Neuron (in vitro differentiated cells): ENCODE measurements around the gene JPH3.

Experiments
- H2AFZ ChIP-seq: one replicate; pipeline ENCODE4 v1.6.1; 2013; ENCODE audit warnings: low read depth, mild to moderate bottlenecking, inconsistent platforms, low read length, moderate library complexity
- H3K27me3 ChIP-seq: one replicate; pipeline ENCODE4 v1.6.1; 2013; ENCODE audit warnings: low read length; ENCODE audit not compliant: insufficient read depth
- H3K36me3 ChIP-seq: one replicate; pipeline ENCODE4 v1.6.1; 2013; ENCODE audit warnings: low read length; ENCODE audit not compliant: insufficient read depth
- H3K4me1 ChIP-seq: one replicate; pipeline ENCODE4 v1.6.1; 2013; ENCODE audit warnings: low read length; ENCODE audit not compliant: insufficient read depth
- H3K4me3 ChIP-seq: 2 replicates; pipeline ENCODE4 v1.5.1; 2013; ENCODE audit warnings: mild to moderate bottlenecking, low read length, moderate library complexity
- H3K9me3 ChIP-seq: one replicate; pipeline ENCODE4 v1.6.1; 2013; ENCODE audit warnings: low read length

The JPH3 gene

DNA sequence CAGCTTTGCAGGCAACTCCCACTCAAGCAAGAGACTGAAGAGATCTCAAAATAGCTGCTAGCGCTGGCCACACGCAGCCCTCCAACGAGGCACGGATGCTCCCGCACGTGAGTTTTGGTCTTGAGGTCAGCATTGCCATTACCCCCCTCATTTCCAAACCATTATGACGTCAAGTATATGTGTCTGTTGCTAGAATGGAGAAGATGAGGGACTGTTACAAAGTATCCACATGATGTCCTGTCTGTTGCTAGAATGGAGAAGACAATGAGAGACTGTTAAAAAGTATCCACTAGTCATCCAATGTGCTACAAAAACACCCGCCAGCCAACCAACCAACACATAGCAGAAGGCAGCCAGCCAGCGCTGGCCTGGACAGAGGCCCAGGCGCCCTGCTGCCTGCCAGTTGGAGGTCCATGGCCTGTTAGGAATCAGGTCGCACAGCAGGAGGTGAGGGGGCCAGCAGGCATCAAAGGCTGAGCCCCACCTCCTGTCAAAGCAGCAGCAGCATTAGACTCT lies 138.7 kb downstream of the JPH3 start:
- peaks cover 5% of the 10 kb centered on the region for H3K9me3 ChIP-seq
- peaks cover 34% of the 10 kb centered on the region for H3K36me3 ChIP-seq
- H3K27me3 ChIP-seq, result no peaks in the 10 kb centered on the region
- H3K4me1 ChIP-seq, result no peaks in the 10 kb centered on the region
- H2AFZ ChIP-seq, result no peak overlapping the region
- H3K4me3 ChIP-seq, result no peak overlapping the region

DNA sequence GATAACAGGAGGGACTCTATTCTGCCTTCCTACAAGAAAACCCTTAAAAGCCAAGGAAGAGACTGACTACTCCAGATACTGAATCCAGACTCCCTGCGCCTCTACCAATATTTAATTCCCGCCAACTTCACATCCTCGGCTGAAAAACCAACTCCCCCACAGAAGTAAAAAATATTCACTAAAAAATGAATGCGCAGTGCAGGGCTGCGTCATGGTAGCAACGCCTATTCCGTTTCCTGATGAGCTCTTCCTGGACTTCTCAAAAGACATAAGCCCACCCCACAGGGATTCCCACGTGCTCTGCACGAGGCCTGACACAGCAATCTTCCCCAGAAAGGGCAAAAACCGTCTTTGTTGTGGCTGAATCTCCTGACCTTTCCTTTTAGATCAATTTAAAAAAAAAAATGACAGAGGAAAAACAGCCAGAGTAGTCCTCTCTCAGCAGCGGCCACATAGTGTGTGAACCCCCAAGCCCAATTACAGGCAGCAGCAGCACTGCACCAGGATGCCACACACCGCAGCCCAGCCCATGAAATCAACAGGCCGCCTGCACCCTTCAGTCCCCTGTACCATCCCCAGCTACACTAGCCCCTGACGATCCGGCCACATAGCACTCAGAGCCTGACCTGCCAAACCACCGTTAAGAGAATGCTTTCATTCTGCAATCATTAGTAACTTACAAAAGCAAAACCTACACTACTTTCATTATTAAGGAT lies 139.6 kb downstream of the JPH3 start:
- Histone ChIP-seq H2AFZ (no peak overlapping the region), H3K4me1 (no peaks in the 10 kb centered on the region), H3K36me3 (peaks cover 41% of the 10 kb centered on the region), H3K27me3 (no peaks in the 10 kb centered on the region), H3K4me3 (no peak overlapping the region), H3K9me3 (peaks cover 5% of the 10 kb centered on the region)

DNA sequence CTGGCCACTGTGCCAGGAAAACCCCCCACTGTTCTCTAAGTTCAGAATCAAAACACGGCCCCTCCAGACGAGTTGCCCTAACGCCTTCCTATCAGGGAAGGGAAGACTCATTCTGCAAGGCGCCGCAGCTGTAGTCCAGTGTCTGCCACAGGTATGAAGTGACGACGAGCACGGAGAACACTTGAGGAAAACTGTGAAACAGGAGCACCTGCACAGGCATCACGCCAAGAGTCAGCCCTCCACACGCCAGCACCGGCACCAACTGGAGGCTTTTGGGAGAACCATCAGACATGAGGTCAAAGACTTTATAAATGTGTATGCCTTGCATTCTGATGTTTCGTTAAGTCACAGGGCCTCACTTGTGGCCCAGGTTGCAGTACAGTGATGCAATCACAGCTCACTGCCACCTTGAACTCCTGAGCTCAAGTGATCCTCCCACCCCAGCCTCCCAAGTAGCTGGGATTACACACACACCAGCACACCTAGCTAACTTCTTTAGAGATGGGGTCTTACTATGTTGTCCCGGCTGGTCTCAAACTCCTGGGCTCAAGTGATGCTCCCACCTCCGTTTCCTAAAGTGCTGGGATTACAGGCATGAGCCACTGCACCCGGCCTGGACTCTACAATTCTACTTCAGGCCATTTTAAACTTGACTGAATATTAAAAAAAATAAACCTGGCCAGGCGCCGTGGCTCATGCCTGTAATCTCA lies 140.6 kb downstream of the JPH3 start:
- no peaks in the 10 kb centered on the region for H3K4me1 ChIP-seq
- no peak overlapping the region for H3K4me3 ChIP-seq
- H3K9me3 ChIP-seq, result peaks cover 5% of the 10 kb centered on the region
- peaks cover 51% of the 10 kb centered on the region for H3K36me3 ChIP-seq
- no peaks in the 10 kb centered on the region for H3K27me3 ChIP-seq
- H2AFZ ChIP-seq, result no peak overlapping the region

DNA sequence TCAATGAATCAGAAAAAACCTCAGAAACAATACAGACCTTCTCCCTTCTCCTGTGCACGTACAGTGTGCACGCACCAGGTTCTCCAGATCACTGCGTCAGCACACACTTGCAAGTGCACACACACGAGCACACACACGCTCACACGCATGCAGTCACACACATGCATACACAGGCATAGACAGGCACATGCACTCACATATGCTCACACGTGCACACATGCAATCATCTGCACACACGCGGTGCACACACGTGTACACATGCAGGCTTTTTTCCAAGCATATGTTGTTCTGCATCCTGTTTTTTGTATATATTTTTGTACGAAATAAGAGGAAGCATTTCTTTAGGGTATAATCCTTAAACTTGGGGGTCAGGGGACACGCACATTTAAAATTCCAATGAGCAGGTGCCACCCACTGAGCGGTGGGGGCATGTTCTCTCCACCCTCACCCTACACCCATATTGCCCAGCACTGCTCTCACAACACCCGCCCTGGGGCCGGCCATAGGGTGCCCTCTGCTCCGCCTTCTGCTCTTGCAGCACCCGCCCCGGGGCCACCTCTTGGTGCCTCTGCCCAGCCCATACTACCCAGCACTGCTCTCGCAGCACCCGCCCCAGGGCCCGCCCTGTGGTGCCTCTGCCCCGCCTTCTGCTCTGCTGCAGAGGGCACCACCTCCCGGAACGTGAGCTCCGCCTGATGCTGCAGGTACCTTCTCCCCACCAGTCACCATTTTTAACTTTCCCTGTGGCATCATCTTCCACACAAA lies 142.6 kb downstream of the JPH3 start:
- no peaks in the 10 kb centered on the region for H3K4me1 ChIP-seq
- peaks cover 61% of the 10 kb centered on the region for H3K36me3 ChIP-seq
- H3K27me3 ChIP-seq, result no peaks in the 10 kb centered on the region
- no peak overlapping the region for H2AFZ ChIP-seq
- peaks cover 5% of the 10 kb centered on the region for H3K9me3 ChIP-seq
- no peak overlapping the region for H3K4me3 ChIP-seq

DNA sequence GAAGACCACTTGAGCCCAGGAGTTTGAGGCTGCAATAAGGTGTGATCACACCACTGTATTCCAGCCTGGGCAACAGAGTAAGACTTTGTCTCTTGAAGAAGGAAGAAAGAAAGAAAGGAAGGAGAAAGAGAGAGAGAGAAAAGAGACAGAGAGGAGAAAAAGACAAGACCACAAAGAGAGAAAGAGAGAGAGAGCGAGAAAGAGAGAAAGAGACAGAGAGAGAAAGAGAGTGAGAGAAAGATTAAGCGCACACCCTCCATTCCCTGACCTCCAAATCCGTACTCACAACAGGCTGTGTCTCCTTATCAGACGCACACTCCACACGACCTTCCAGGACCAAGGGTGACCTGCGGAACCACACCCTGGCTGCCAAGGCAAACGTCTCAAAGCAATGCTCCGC lies 143.9 kb downstream of the JPH3 start:
- peaks cover 5% of the 10 kb centered on the region for H3K9me3 ChIP-seq

More for the DNA sequence above, 143.9 kb downstream of the JPH3 start:
- Histone ChIP-seq H3K4me1 (no peaks in the 10 kb centered on the region), H3K36me3 (peaks cover 60% of the 10 kb centered on the region), H2AFZ (no peak overlapping the region), H3K27me3 (no peaks in the 10 kb centered on the region), H3K4me3 (no peak overlapping the region)
